Daoy (cell line): ENCODE data around the gene ACAA1. TPM values are rescaled to one million over a fixed set of nuclear protein-coding genes. Genes with fewer than 3 reads are reported as not detected.
"Not testable (repeated sequence)": the region's sequence is repeated elsewhere in the genome, so short reads cannot be mapped to it uniquely, and the experiment has no call there.

ENCODE experiments used
- DNase-seq: peaks from one replicate; pipeline ENCODE4 v3.0.0-alpha.2; 2015; ENCODE audit warnings: low read depth
- total RNA-seq: library from RNA; depleted of rRNA; stranded (reverse); fragments of >200 nt; shearing (Covaris generic); gene quantifications from 2 replicates; pipeline ENCODE4 v1.2.3, GENCODE V29; 2014; rRNA removed

ACAA1 gene
- 11.2 and 13.1 TPM in 2 replicates for total RNA-seq

GRCh38 chr3:38136777-38137614 is at the start of gene ACAA1:
TSS of gene ACAA1 (minus strand) at chr3:38137127. CDS start at chr3:38137035, 92 bp downstream.
- peak; percentile 98 for DNase-seq

- DNase-seq = no peak
These were observed 40.3 kb upstream of the ACAA1 start for GRCh38 chr3:38177181-38177580.

GRCh38 chr3:38173834-38174418 is 37.0 kb upstream of the ACAA1 start:
- DNase-seq = no peak

- DNase-seq = no peak
These were observed 34.7 kb upstream of the ACAA1 start for GRCh38 chr3:38171622-38172021.

- DNase-seq = no peak
These were observed 33.8 kb upstream of the ACAA1 start for GRCh38 chr3:38170722-38171121.

GRCh38 chr3:38169027-38169317 is 32.0 kb upstream of the ACAA1 start:
- peak; percentile 13 for DNase-seq

GRCh38 chr3:38168151-38169026 is 31.5 kb upstream of the ACAA1 start:
- peak; percentile 61 for DNase-seq

- DNase-seq = no peak
These were observed 30.7 kb upstream of the ACAA1 start for GRCh38 chr3:38167591-38167990.

- peak; percentile 11 for DNase-seq
These were observed 28.9 kb upstream of the ACAA1 start for GRCh38 chr3:38165722-38166387.

GRCh38 chr3:38164952-38165721 is 28.2 kb upstream of the ACAA1 start, which contains the start of gene OXSR1:
TSS of gene OXSR1 (plus strand) at chr3:38165537. CDS start at chr3:38165877, 340 bp downstream.
- DNase-seq = peak; percentile 98

- no peak for DNase-seq
These were observed 27.7 kb upstream of the ACAA1 start for GRCh38 chr3:38164643-38164951.

- DNase-seq = no peak
These were observed 27.1 kb upstream of the ACAA1 start for GRCh38 chr3:38163841-38164642.

GRCh38 chr3:38163117-38163840 is 26.4 kb upstream of the ACAA1 start:
- DNase-seq = no peak

- DNase-seq = not testable (repeated sequence)
These were observed 23.8 kb upstream of the ACAA1 start for GRCh38 chr3:38160704-38161103.

GRCh38 chr3:38158472-38158871 is 21.5 kb upstream of the ACAA1 start:
- no peak for DNase-seq

GRCh38 chr3:38157595-38157994 is 20.7 kb upstream of the ACAA1 start:
- no peak for DNase-seq

- DNase-seq = no peak
These were observed 20.2 kb upstream of the ACAA1 start for GRCh38 chr3:38157117-38157516.

- DNase-seq = no peak
These were observed 18.9 kb upstream of the ACAA1 start for GRCh38 chr3:38155825-38156224.

GRCh38 chr3:38154625-38155255 is 17.8 kb upstream of the ACAA1 start:
- no peak for DNase-seq
